GM12874 (cell line): Measurements from ENCODE around the gene JAZF1.

Source experiments
- TF ChIP-seq, protein P1 (sequence below): IDR thresholded peaks from 2 replicates; pipeline ENCODE4 v1.5.1; 2011; ENCODE audit warnings: low read depth, mild to moderate bottlenecking, control low read depth, low read length, moderate library complexity; ENCODE audit not compliant: insufficient read depth

Gene JAZF1

DNA sequence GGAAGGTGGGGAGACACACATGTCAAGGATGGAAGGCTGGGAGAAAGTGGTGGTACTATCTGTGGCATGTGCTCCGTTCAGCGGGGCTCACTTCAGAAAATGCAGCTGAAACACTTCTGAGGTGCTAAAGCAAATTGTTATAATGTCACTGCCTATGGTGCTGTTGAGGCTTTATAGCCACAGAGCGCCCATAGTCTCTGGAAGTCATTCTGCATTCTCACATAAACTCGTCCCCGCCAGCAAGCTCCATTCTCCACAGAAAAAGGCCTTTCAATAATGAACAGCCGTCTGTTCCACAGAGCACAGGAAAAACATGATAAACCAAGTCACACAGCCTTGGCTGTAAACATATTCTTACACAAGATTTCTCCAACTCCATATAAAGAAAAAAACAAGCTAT is 308.7 kb downstream of the JAZF1 start:
- TF ChIP-seq, protein P1, sequence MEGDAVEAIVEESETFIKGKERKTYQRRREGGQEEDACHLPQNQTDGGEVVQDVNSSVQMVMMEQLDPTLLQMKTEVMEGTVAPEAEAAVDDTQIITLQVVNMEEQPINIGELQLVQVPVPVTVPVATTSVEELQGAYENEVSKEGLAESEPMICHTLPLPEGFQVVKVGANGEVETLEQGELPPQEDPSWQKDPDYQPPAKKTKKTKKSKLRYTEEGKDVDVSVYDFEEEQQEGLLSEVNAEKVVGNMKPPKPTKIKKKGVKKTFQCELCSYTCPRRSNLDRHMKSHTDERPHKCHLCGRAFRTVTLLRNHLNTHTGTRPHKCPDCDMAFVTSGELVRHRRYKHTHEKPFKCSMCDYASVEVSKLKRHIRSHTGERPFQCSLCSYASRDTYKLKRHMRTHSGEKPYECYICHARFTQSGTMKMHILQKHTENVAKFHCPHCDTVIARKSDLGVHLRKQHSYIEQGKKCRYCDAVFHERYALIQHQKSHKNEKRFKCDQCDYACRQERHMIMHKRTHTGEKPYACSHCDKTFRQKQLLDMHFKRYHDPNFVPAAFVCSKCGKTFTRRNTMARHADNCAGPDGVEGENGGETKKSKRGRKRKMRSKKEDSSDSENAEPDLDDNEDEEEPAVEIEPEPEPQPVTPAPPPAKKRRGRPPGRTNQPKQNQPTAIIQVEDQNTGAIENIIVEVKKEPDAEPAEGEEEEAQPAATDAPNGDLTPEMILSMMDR: no peak

DNA sequence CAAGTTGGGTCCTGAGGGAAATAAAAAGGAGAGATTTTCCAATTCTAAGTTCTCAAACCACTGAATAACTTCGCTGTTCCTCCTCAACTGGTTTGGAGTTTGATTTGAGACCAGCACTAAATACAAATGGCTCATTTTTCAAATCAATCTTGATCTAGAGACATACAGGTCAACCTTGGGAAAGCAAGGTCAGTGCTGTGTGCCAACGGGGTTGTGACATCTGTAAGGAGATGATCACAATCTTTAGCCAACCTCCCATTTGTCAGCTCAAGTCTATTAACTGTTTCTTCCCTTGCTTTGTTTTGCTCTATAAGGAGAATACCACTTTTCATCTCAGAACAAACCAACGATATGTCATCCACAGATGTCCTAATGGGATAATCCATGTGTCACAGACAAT is 309.5 kb downstream of the JAZF1 start:
- TF ChIP-seq, protein P1: no peak

DNA sequence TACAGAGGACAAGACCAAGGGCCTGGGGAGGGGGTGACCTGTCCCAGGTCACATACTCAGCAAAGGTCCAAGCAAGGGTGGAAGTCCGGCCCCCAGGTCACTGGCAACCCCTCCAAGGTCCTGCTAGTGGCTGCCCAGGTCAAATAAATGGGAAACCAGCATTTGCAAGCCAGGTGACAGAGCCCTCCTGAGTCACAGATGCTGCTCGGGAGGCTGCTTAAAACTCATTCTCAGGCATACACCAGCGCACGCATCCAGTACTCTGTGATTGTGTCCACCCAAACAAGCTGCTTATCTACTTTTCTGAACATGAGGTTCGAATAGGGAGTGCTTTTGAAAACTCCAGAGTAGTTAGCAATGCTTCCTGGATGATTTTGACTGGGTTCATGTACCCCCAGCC is 310.0 kb downstream of the JAZF1 start:
- TF ChIP-seq, protein P1: no peak

DNA sequence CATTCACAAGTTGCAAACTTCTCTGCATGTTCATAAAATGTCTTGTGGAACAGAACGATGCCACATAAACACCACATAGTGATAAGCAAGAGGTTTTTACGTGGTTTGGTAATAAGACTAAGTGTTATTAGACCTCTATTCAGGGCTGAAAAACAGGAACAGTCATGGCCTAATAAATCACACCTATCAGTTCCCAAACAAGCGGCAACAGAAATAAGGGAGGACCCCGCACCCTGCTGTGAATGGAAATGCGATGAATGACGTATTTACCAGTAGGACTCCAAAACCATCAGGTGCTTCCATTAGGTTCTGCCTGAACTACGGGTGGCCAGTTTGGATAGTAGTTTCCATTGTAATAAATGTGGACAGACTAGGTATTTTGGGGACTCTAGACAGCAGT is 311.5 kb downstream of the JAZF1 start:
- TF ChIP-seq, protein P1: no peak

DNA sequence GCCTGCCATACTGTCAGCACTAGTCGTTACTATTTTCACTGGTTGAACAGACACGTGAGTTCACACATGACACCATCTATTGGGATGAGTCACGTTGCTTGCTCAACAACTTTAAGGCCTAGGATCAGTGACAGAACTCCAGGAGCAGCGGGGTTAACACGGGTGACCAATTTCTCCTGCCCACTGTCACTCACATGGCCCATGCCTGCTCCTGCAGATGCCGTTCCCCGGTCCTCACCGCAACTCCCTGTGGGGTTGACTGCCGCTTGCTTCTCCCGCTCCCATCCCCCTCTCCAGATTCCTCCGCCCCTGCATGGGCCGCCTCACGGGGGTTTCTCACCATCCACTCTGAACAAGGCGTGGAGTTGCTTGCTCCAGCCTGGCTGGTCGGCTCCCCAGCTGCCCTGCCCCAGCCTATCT is 312.5 kb downstream of the JAZF1 start:
- TF ChIP-seq, protein P1: no peak

DNA sequence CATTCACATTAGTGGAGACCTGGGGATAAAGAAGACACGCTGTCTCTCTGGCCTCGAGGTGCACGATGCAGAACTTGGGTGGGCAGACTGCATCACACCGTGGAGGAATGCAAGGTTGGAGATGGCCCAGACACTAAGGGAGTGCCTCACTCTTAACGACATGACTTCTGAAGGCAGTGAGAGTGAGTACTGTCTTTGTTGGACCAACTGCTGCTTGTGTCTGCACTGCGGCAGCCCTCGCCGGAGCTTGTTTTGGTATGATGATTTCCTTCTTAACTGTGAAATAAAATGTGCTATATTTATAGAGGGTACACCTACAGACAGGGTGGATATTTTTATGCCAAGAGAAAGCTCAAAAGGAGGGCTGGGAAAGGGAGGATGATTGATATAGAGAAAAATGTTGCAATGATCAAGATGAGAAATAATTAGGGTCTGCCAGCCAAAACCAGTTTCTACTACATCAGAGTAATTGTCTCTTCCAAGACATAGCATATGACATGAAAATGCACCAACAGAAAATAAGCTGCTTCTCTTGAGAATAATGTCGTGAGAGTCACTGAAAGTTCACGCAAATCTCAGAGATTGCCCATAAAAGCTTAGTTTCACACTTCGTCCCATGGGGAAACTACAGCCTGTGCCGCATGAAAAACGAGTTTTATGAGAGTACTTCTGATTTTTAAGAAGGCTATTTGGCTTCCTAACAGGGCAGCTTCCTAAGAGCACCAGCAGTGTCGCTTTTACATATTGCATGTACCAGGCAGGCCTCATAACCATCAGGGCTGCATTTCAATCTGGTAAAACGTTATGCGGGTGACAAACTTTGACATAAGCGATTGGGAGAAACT is 313.5 kb downstream of the JAZF1 start:
- TF ChIP-seq, protein P1: no peak

DNA sequence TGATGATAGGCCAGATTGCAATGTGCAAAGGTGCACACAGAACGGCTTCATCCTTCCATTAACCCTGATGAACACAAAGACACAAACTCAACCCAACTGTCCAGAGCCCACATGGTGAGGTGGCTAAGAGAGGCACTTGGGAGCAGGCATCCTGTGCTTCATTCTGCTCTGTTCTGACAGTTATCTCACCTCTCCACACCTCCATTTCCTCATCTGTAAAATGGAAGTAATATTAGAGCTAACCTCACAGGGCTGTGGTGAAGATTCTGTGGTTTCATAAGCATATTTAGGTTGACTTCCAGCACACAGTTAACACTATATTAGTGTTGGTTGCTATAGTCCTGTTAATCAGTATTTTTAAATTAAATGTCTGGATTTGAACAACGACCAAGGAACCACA is 314.3 kb downstream of the JAZF1 start:
- TF ChIP-seq, protein P1: no peak
